Left lung (tissue), 10 donors: ENCODE results near the gene ZNF22. TPM values are rescaled to one million over a fixed set of nuclear protein-coding genes. Genes with fewer than 3 reads are reported as not detected.
A peak's percentile ranks its signal among the peaks of the same experiment; 100 is the strongest.

Source experiments
- ATAC-seq: fragments of 200-7000 bp; cut with Tn5 transposase; one replicate; pipeline ENCODE4 v1.9.1; 2020; ENCODE audit warnings: moderate library complexity
- DNase-seq, 4 donors: peaks; one replicate each; pipeline ENCODE4 v3.0.0-alpha.2; 2013 to 2020
- H3K27ac ChIP-seq, 2 donors: fragments of 200-600 bp; sonication (generic) in 1 of 2; one replicate each; pipeline versions ENCODE4 v1.5.0 to v1.8.0; 2020 to 2021
- H3K27me3 ChIP-seq, 2 donors: fragments of 200-600 bp; sonication (generic) in 1 of 2; one replicate each; pipeline versions ENCODE4 v1.5.0 to v1.8.0; 2020 to 2021
- H3K36me3 ChIP-seq, 2 donors: fragments of 200-600 bp; sonication (generic) in 1 of 2; one replicate each; pipeline versions ENCODE4 v1.5.0 to v1.8.0; 2020 to 2021
- H3K4me1 ChIP-seq, 2 donors: fragments of 200-600 bp; one replicate each; pipeline ENCODE4 v1.8.0; 2021
- H3K4me3 ChIP-seq, 2 donors: fragments of 200-600 bp; sonication (generic) in 1 of 2; one replicate each; pipeline versions ENCODE4 v1.5.0 to v1.8.0; 2020 to 2021; ENCODE audit warnings: mild to moderate bottlenecking in 1 of 2
- H3K9me3 ChIP-seq, 2 donors: fragments of 200-600 bp; sonication (generic) in 1 of 2; one replicate each; pipeline versions ENCODE4 v1.5.0 to v1.8.0; 2020 to 2021
- CTCF ChIP-seq, 2 donors: fragments of 200-600 bp; sonication (generic) in 1 of 2; IDR thresholded peaks; one replicate each; pipeline versions ENCODE4 v1.5.0 to v1.8.0; 2021; ENCODE audit warnings: antibody characterized with exemption in 2 of 2
- intact Hi-C, 2 donors: fragments of 100-400 bp; cut with DNase I; formaldehyde crosslinking; loops; one replicate each; pipeline versions ENCODE4 v1.11.2 to v1.14.2; 2022
- polyA plus RNA-seq, 6 donors: library from polyadenylated mRNA; unstranded; fragments of 120-200 nt; gene quantifications; one replicate each; pipeline ENCODE4 v1.2.1, GENCODE V29; 2013; ENCODE audit not compliant: insufficient read length in 6 of 6
- total RNA-seq, 2 donors: library from RNA; stranded (reverse); fragmentation: NEBNext Ultra II Directional; extraction: Animal tissue kit (Norgen Biotek cat#: 25700); gene quantifications; one replicate each; pipeline ENCODE4 v1.2.1, GENCODE V29; 2021
- donor health status: DM: no; HTN: yes; CAD: no.
- donor health status: DM: no; HTN: no; CAD: no.

ZNF22 gene
- total and polyA plus RNA-seq, 8 donors: 19.3 to 80.0 (median 75.0) TPM

- peaks cover 0 to 7% of the 10 kb centered on the region in 2 donors for H3K36me3 ChIP-seq
- no peaks in the 10 kb centered on the region for H3K27me3 ChIP-seq
- no peak overlapping the region for H3K27ac ChIP-seq
- DNase-seq: no peak
- H3K9me3 ChIP-seq: no peaks in the 10 kb centered on the region
- peaks cover 2 to 27% of the 10 kb centered on the region in 2 donors for H3K4me1 ChIP-seq
- TF ChIP-seq CTCF (IDR thresholded peaks at IDR 0.05): no peak
- no peak overlapping the region for H3K4me3 ChIP-seq
- no peak for ATAC-seq
- intact Hi-C loops: no loop called here
These were observed 45.8 kb upstream of the ZNF22 start for GRCh38 chr10:44954962-44955361.

- no peak for TF ChIP-seq CTCF (IDR thresholded peaks at IDR 0.05)
- no peaks in the 10 kb centered on the region for H3K27me3 ChIP-seq
- peaks cover 8 to 30% of the 10 kb centered on the region in 2 donors for H3K4me1 ChIP-seq
- ATAC-seq (no peak), DNase-seq (no peak)
- H3K36me3 ChIP-seq: peaks cover 0 to 7% of the 10 kb centered on the region in 2 donors
- no peak overlapping the region for H3K4me3 ChIP-seq
- H3K9me3 ChIP-seq: no peaks in the 10 kb centered on the region
- intact Hi-C loops: no loop called here
- no peak overlapping the region for H3K27ac ChIP-seq
These were observed 45.2 kb upstream of the ZNF22 start for GRCh38 chr10:44955413-44956070.

GRCh38 chr10:44956226-44956625, 44.5 kb upstream of the ZNF22 start:
- ATAC-seq (no peak), DNase-seq (no peak)
- no peak for TF ChIP-seq CTCF (IDR thresholded peaks at IDR 0.05)
- H3K4me3 ChIP-seq: no peak overlapping the region
- intact Hi-C loops: no loop called here
- peaks cover 0 to 7% of the 10 kb centered on the region in 2 donors for H3K36me3 ChIP-seq
- peaks cover 11 to 32% of the 10 kb centered on the region in 2 donors for H3K4me1 ChIP-seq
- H3K9me3 ChIP-seq: no peaks in the 10 kb centered on the region
- H3K27me3 ChIP-seq: no peaks in the 10 kb centered on the region
- no peak overlapping the region for H3K27ac ChIP-seq

- TF ChIP-seq CTCF (IDR thresholded peaks at IDR 0.05): no peak
- peaks cover 11 to 40% of the 10 kb centered on the region in 2 donors for H3K4me1 ChIP-seq
- DNase-seq (no peak), ATAC-seq (no peak)
- H3K9me3 ChIP-seq: no peaks in the 10 kb centered on the region
- intact Hi-C loops: no loop called here
- H3K27ac ChIP-seq: peak overlapping the region in 1 of 2 donors; percentile 84
- no peaks in the 10 kb centered on the region for H3K27me3 ChIP-seq
- peaks cover 0 to 7% of the 10 kb centered on the region in 2 donors for H3K36me3 ChIP-seq
- no peak overlapping the region for H3K4me3 ChIP-seq
These were observed 43.7 kb upstream of the ZNF22 start for GRCh38 chr10:44956717-44957706.
